ENCODE results near the gene SMIM24. TPM values are rescaled to one million over a fixed set of nuclear protein-coding genes. Genes with fewer than 3 reads are reported as not detected.

SMIM24 gene
- total RNA-seq, 1 experiment from 2014 or later, result 0.36 TPM

DNA sequence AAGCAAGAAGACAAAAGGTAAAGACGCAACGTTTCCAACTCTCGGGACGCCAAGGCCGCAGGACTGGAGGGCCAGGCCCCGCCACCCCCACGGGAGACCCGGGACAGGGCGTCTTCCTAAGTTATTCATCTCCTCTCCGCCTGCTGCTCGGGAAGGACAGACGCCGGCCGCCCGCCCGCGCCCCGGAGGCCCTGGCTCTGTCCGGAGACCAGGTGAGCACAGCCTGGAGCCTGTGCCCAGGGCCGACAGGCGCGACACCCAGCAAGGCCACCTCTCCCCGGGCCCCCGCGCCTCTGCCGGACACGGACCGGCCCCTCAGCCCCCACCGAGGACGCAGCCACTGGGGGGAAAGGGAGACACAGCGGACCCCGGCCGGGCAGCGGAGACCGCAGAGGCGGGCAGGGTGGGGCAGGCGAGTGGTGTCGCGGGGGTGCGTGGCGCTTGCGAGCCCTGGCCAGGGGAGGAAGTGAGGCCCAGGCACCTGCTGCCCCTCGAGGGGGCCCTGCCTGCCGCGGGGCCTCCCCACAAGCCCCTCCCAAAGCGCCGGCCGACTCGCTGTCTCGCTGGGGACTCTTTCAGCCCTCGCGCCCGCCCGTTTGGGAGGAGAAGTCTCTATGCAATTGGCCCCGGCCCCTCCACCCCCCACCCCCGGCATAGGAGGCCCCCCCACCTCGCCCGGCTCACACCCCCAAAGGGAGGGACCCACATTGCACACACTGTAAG is 17.2 kb downstream of the SMIM24 start:
- H3K27ac ChIP-seq (ENCODE audit: low read length), result no peak overlapping the region
- H3K9me3 ChIP-seq (ENCODE audit: low read length), result no peaks in the 10 kb centered on the region

DNA sequence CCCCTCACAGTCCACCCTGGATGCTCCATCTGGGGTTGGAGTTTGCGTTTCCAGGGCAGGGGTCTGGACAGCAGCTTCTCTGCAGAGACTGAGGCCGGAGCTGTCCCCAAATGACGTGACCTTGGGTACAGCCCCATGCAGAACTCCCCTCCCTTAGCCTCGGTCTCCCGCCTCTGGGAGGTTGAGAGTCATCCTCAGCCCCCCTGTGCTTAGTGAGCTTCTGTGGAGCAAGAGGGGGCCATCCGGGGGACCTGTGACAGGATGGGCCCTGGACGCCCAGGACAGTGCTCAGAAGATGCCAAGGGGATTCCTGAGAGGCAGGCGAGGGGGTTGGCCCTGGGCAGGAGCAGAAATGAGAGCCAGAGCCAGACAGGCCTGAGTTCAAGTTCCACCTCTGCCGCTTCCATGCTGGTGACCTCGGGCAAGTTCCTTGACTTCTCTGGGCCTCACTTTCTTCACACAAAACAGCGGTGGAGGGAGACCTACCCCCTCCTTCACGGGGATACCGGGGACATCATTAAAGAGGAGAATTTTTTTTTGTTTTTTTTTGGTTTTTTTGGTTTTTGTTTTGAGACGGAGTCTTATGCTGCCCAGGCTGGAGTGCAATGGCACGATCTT is 20.3 kb downstream of the SMIM24 start:
- Histone ChIP-seq H3K4me1 (ENCODE audit: insufficient read depth, low read length) (no peaks in the 10 kb centered on the region), H3K4me2 (ENCODE audit: low read length) (no peak overlapping the region), H3K9me3 (ENCODE audit: low read length) (no peaks in the 10 kb centered on the region), H3K4me3 (ENCODE audit: low read length) (no peak overlapping the region), H3F3A (ENCODE audit: low read length, unreplicated experiment) (no peaks in the 10 kb centered on the region), H3K79me2 (ENCODE audit: low read length) (no peaks in the 10 kb centered on the region), H2AFZ (ENCODE audit: low read length) (no peak overlapping the region), H4K20me1 (ENCODE audit: low read length) (no peaks in the 10 kb centered on the region), H3K36me3 (ENCODE audit: low read depth, low read length) (no peaks in the 10 kb centered on the region; the same call in 1 of the 2 replicates), H3K27me3 (ENCODE audit: low read length) (no peaks in the 10 kb centered on the region), H3K9me2 (replicated peaks; ENCODE audit: low read length) (no peaks in the 10 kb centered on the region), H3K27ac (ENCODE audit: low read length) (no peak overlapping the region), H3K9ac (ENCODE audit: low read length) (no peak overlapping the region)
- DNase-seq (no peak), ATAC-seq (no peak)
- no TSS peak for BruUV-seq (replicated peaks)
- intact Hi-C loops (cut with micrococcal nuclease), result no loop called here
- CTCF ChIA-PET, result no interaction called here
- TF ChIP-seq, protein P1, sequence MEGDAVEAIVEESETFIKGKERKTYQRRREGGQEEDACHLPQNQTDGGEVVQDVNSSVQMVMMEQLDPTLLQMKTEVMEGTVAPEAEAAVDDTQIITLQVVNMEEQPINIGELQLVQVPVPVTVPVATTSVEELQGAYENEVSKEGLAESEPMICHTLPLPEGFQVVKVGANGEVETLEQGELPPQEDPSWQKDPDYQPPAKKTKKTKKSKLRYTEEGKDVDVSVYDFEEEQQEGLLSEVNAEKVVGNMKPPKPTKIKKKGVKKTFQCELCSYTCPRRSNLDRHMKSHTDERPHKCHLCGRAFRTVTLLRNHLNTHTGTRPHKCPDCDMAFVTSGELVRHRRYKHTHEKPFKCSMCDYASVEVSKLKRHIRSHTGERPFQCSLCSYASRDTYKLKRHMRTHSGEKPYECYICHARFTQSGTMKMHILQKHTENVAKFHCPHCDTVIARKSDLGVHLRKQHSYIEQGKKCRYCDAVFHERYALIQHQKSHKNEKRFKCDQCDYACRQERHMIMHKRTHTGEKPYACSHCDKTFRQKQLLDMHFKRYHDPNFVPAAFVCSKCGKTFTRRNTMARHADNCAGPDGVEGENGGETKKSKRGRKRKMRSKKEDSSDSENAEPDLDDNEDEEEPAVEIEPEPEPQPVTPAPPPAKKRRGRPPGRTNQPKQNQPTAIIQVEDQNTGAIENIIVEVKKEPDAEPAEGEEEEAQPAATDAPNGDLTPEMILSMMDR (conservative IDR thresholded peaks at IDR 0.05; ENCODE audit: low read depth, low read length), result no peak
- TF ChIP-seq EZH2phosphoT487 (IDR thresholded peaks at IDR 0.05; ENCODE audit: borderline replicate concordance, low read length) (no peak), EZH2 (IDR thresholded peaks at IDR 0.05; ENCODE audit: low read length, unreplicated experiment) (no peak)
- POLR2A ChIA-PET (ENCODE audit: unreplicated experiment), result no interaction called here

More for the DNA sequence above, 17.2 kb downstream of the SMIM24 start:
- TF ChIP-seq EZH2phosphoT487 (IDR thresholded peaks at IDR 0.05; ENCODE audit: borderline replicate concordance, low read length), result no peak
- no peak for TF ChIP-seq EZH2 (IDR thresholded peaks at IDR 0.05; ENCODE audit: low read length, unreplicated experiment)
- TF ChIP-seq, protein P1 (conservative IDR thresholded peaks at IDR 0.05; ENCODE audit: low read depth, low read length), result no peak
- DNase-seq, result no peak
- intact Hi-C loops (cut with micrococcal nuclease), result no loop called here
- H2AFZ ChIP-seq (ENCODE audit: low read length), result no peak overlapping the region
- BruUV-seq (replicated peaks), result no TSS peak
- H3K27me3 ChIP-seq (ENCODE audit: low read length), result no peaks in the 10 kb centered on the region
- no peak overlapping the region for H3K4me2 ChIP-seq (ENCODE audit: low read length)
- no peak for ATAC-seq
- no peaks in the 10 kb centered on the region for H4K20me1 ChIP-seq (ENCODE audit: low read length)
- no peak overlapping the region for H3K9ac ChIP-seq (ENCODE audit: low read length)
- no peak overlapping the region for H3K4me3 ChIP-seq (ENCODE audit: low read length)
- H3K9me2 ChIP-seq (replicated peaks; ENCODE audit: low read length), result no peaks in the 10 kb centered on the region
- H3K4me1 ChIP-seq (ENCODE audit: insufficient read depth, low read length), result no peaks in the 10 kb centered on the region
- ChIA-PET POLR2A (ENCODE audit: unreplicated experiment) (no interaction called here), CTCF (no interaction called here)
- H3K36me3 ChIP-seq (ENCODE audit: low read depth, low read length), result no peaks in the 10 kb centered on the region
- no peaks in the 10 kb centered on the region for H3K79me2 ChIP-seq (ENCODE audit: low read length)
- H3F3A ChIP-seq (ENCODE audit: low read length, unreplicated experiment), result no peaks in the 10 kb centered on the region

All from PC-3 (cell line).